ENCODE results near the gene SLC15A1.

The SLC15A1 gene

DNA sequence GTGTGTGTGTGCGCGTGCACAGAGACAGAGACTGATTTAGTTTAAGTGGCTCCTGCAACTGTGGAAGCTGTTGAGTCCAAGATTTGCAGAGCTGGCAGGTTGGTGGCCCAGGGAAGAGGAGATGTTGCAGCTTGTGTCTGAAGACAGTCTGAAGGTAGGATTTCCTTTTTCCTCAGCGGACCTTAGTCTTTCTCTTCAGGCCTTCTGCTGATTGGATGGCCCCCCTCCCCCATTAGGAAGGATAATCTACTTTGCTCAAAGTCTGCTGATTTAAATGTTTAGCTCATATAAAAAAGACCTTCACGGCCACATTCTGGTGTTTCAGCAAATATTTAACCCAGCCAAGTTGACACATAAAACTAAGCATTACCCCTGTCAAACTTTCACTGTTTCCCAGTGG lies 84.3 kb downstream of the SLC15A1 start:
- TF ChIP-seq, protein P1, sequence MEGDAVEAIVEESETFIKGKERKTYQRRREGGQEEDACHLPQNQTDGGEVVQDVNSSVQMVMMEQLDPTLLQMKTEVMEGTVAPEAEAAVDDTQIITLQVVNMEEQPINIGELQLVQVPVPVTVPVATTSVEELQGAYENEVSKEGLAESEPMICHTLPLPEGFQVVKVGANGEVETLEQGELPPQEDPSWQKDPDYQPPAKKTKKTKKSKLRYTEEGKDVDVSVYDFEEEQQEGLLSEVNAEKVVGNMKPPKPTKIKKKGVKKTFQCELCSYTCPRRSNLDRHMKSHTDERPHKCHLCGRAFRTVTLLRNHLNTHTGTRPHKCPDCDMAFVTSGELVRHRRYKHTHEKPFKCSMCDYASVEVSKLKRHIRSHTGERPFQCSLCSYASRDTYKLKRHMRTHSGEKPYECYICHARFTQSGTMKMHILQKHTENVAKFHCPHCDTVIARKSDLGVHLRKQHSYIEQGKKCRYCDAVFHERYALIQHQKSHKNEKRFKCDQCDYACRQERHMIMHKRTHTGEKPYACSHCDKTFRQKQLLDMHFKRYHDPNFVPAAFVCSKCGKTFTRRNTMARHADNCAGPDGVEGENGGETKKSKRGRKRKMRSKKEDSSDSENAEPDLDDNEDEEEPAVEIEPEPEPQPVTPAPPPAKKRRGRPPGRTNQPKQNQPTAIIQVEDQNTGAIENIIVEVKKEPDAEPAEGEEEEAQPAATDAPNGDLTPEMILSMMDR (IDR thresholded peaks at IDR 0.05; ENCODE audit: low read depth, low read length): no peak
- TF ChIP-seq, protein P2, sequence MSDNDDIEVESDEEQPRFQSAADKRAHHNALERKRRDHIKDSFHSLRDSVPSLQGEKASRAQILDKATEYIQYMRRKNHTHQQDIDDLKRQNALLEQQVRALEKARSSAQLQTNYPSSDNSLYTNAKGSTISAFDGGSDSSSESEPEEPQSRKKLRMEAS (IDR thresholded peaks at IDR 0.05; ENCODE audit: low read depth, low read length): no peak
- no peak for TF ChIP-seq MYC (IDR thresholded peaks at IDR 0.05; ENCODE audit: low read depth, low read length)
- DNase-seq (ENCODE audit: low read depth): no peak

DNA sequence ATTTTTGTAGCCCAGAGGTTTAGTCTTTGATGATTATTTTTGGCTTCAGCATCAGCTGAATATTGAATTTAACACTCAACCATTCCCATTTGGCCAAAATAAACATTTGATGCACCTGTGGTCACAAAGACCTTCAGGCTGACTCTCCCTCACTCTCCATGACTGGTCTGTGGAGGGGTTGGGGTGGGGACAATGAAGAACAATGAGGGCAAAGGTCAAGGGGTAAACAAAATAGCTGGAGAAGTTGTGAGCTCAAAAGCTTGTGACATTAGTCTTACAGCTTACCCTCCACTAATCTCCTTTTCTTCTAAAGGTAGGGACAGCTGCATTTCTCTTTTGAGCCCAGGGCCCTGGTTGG lies 86.9 kb downstream of the SLC15A1 start:
- DNase-seq (ENCODE audit: low read depth): no peak
- TF ChIP-seq, protein P1 (IDR thresholded peaks at IDR 0.05; ENCODE audit: low read depth, low read length): no peak
- TF ChIP-seq, protein P2 (IDR thresholded peaks at IDR 0.05; ENCODE audit: low read depth, low read length): no peak
- TF ChIP-seq POLR2A (IDR thresholded peaks at IDR 0.05; ENCODE audit: extremely low read depth, insufficient read length): no peak
- no peak for TF ChIP-seq MYC (IDR thresholded peaks at IDR 0.05; ENCODE audit: low read depth, low read length)
- no peak overlapping the region for H3K4me3 ChIP-seq (ENCODE audit: low read depth, low read length)

More for the DNA sequence above, 84.3 kb downstream of the SLC15A1 start:
- no peak overlapping the region for H3K4me3 ChIP-seq (ENCODE audit: low read depth, low read length)

DNA sequence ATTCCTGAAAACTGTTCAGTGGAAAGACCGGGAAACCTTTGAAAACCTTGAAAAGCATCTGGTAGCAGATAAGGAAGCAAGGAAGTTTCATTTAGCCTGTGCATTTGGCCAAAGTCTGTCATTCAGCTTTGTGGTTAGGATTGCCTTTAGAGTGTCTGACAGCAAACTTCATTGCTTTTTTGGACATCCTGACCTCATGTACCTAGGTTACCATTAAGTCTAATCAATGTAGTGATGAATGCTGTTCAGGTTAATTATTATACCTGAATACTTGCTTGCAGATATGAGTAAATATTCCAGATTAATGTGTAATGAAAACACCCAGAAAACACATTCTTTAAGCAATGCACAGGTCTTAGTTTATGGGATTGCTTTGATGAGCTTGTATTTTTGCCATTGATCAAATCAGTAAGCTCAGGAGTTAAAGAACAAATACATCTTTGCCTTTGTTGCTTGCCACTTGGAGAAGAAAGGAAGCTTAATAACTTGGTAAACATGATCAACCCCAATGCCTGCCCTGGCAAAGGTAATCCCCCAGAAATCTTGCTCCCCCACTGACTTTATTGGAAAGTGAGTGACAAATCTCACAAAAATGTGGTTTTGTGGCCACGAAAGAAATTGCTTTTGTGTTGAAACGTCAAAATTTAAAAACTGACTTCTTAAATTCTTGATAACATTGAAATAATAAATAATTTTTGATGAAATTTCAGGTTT lies 87.4 kb downstream of the SLC15A1 start:
- no peak for DNase-seq (ENCODE audit: low read depth)
- no peak overlapping the region for H3K4me3 ChIP-seq (ENCODE audit: low read depth, low read length)
- TF ChIP-seq POLR2A (IDR thresholded peaks at IDR 0.05; ENCODE audit: extremely low read depth, insufficient read length): no peak
- TF ChIP-seq, protein P1 (IDR thresholded peaks at IDR 0.05; ENCODE audit: low read depth, low read length): no peak

DNA sequence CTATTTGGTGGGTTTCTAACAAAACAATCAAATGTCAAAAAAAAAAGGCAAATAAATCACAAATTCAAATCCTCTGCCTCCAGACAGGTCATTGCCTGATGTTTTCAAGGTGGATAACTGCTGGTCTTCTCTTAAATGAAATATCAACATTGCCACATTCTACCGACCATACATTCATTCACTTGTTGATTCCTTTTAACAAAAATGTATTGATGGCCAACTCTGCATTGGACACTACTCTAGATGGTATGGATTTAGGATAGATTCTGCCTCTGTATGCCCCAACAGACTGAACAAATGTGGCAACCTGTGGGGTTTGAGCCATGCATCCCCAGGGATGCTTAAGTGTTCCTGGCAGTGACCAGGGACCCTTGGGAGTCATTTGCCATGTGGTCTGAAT lies 88.0 kb downstream of the SLC15A1 start:
- no peak overlapping the region for H3K4me3 ChIP-seq (ENCODE audit: low read depth, low read length)
- DNase-seq (ENCODE audit: low read depth): no peak
- TF ChIP-seq, protein P1 (IDR thresholded peaks at IDR 0.05; ENCODE audit: low read depth, low read length): no peak
- no peak for TF ChIP-seq MYC (IDR thresholded peaks at IDR 0.05; ENCODE audit: low read depth, low read length)
- TF ChIP-seq POLR2A (IDR thresholded peaks at IDR 0.05; ENCODE audit: extremely low read depth, insufficient read length): no peak
- TF ChIP-seq, protein P2 (IDR thresholded peaks at IDR 0.05; ENCODE audit: low read depth, low read length): no peak

DNA sequence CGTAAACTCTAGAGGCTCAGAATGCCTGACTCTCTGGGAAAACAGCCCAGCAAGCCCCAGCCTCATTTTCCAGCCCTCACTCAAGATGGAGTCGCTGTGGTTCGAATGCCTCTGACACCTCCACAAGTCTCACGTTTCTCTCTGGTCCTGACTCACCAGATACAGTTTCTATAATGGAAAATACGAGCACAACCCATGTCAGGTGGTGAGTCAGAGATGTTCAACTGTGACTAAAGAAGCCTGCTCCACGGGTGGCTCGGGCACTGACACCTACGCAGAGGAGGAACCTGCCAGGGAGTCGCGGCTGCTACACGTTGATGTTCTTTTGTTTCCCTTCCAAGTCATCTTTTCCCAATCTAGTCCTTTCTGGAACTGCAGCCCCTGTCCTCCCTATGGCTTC lies 88.4 kb downstream of the SLC15A1 start:
- no peak overlapping the region for H3K4me3 ChIP-seq (ENCODE audit: low read depth, low read length)
- TF ChIP-seq POLR2A (IDR thresholded peaks at IDR 0.05; ENCODE audit: extremely low read depth, insufficient read length): no peak
- TF ChIP-seq, protein P2 (IDR thresholded peaks at IDR 0.05; ENCODE audit: low read depth, low read length): no peak
- DNase-seq (ENCODE audit: low read depth): no peak

DNA sequence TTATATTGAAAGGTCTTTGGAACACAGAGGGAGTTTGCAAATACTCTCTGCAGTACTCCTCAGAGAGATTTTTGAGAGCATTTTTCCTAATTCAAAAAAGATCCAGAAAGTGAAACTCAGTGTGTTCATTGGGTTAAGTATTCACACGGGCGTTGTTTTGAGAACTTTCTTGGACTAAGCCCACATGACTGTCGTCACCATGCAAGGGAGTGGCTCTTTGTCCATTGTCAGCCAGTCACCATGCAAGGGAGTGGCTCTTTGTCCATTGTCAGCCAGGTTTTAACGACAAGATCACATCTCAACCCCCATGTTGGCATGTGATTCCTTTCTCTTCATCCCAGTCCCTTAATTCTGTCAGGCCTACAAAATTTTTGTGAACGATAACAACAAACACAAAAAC lies 94.3 kb downstream of the SLC15A1 start:
- TF ChIP-seq MYC (IDR thresholded peaks at IDR 0.05; ENCODE audit: low read depth, low read length) (no peak), POLR2A (IDR thresholded peaks at IDR 0.05; ENCODE audit: extremely low read depth, insufficient read length) (no peak)
- TF ChIP-seq, protein P2 (IDR thresholded peaks at IDR 0.05; ENCODE audit: low read depth, low read length): no peak
- TF ChIP-seq, protein P1 (IDR thresholded peaks at IDR 0.05; ENCODE audit: low read depth, low read length): no peak
- DNase-seq (ENCODE audit: low read depth): no peak
- H3K4me3 ChIP-seq (ENCODE audit: low read depth, low read length): no peak overlapping the region
